HEK293T (cell line): ENCODE results near the gene CHD2.

ENCODE experiments used
- CTCF ChIA-PET: fragments of 350-600 bp; formaldehyde crosslinking; extraction: SDS; loops from one replicate; lab custom pipeline; 2021; ENCODE audit warnings: antibody characterized with exemption, inconsistent platforms; lab: Yijun Ruan, JAX
- POLR2A ChIA-PET: fragments of 350-600 bp; formaldehyde crosslinking; extraction: SDS; loops from one replicate; lab custom pipeline; 2020; ENCODE audit warnings: antibody characterized with exemption, inconsistent platforms; lab: Yijun Ruan, JAX
- DNase-seq: peaks from one replicate; pipeline ENCODE4 v3.0.0; 2012; ENCODE audit warnings: mixed read lengths; ENCODE audit errors: extremely low spot score
- ARNT ChIP-seq: fragments of 450-650 bp; IDR thresholded peaks from 2 replicates; pipeline ENCODE4 v1.6.1; 2017; ENCODE audit warnings: mild to moderate bottlenecking
- BHLHE40 ChIP-seq: fragments of 450-650 bp; IDR thresholded peaks from 2 replicates; pipeline ENCODE4 v1.6.1; 2016; ENCODE audit warnings: mild to moderate bottlenecking, moderate library complexity, borderline replicate concordance
- CTBP1 ChIP-seq: fragments of 450-650 bp; IDR thresholded peaks from 2 replicates; pipeline ENCODE4 v1.6.1; 2016; ENCODE audit warnings: borderline replicate concordance
- ELF4 ChIP-seq: fragments of 450-650 bp; IDR thresholded peaks from 2 replicates; pipeline ENCODE4 v1.6.1; 2017; ENCODE audit warnings: antibody characterized with exemption
- FOXA1 ChIP-seq: fragments of 450-650 bp; IDR thresholded peaks from 2 replicates; pipeline ENCODE4 v1.6.1; 2016; ENCODE audit warnings: mild to moderate bottlenecking
- FOXK2 ChIP-seq: fragments of 450-650 bp; IDR thresholded peaks from 2 replicates; pipeline ENCODE4 v1.6.1; 2016; ENCODE audit warnings: mild to moderate bottlenecking
- FOXM1 ChIP-seq: fragments of 450-650 bp; IDR thresholded peaks from 2 replicates; pipeline ENCODE4 v1.6.1; 2017; ENCODE audit warnings: mild to moderate bottlenecking, borderline replicate concordance
- HDGF ChIP-seq: fragments of 450-650 bp; IDR thresholded peaks from 2 replicates; pipeline ENCODE4 v1.6.1; 2017; ENCODE audit warnings: antibody characterized with exemption, borderline replicate concordance
- L3MBTL2 ChIP-seq: fragments of 450-650 bp; conservative IDR thresholded peaks from 2 replicates; pipeline ENCODE4 v1.6.1; 2016; ENCODE audit warnings: mild to moderate bottlenecking
- LEF1 ChIP-seq: fragments of 450-650 bp; IDR thresholded peaks from 2 replicates; pipeline ENCODE4 v1.6.1; 2017; ENCODE audit warnings: mild to moderate bottlenecking, borderline replicate concordance
- NFRKB ChIP-seq: fragments of 450-650 bp; IDR thresholded peaks from 2 replicates; pipeline ENCODE4 v1.6.1; 2016; ENCODE audit warnings: mild to moderate bottlenecking, moderate library complexity
- PKNOX1 ChIP-seq: fragments of 450-650 bp; IDR thresholded peaks from 2 replicates; pipeline ENCODE4 v1.6.1; 2016
- SP1 ChIP-seq: fragments of 450-650 bp; IDR thresholded peaks from 2 replicates; pipeline ENCODE4 v1.6.1; 2017
- SUZ12 ChIP-seq: fragments of 450-650 bp; IDR thresholded peaks from 2 replicates; pipeline ENCODE4 v1.6.1; 2016; ENCODE audit warnings: mild to moderate bottlenecking
- TARDBP ChIP-seq: fragments of 450-650 bp; IDR thresholded peaks from 2 replicates; pipeline ENCODE4 v1.6.1; 2016
- ZNF384 ChIP-seq: fragments of 450-650 bp; IDR thresholded peaks from 2 replicates; pipeline ENCODE4 v1.6.1; 2016

The CHD2 gene

GRCh38 chr15:92944946-92945521 lies 44.9 kb downstream of the CHD2 start:
- no peak for DNase-seq
- POLR2A ChIA-PET: no interaction called here
- CTCF ChIA-PET: no interaction called here
- TF ChIP-seq LEF1 (no peak), BHLHE40 (no peak), CTBP1 (no peak), ELF4 (no peak), SP1 (no peak), ZNF384 (no peak), FOXA1 (no peak), SUZ12 (no peak), HDGF (no peak), NFRKB (no peak), FOXM1 (no peak), PKNOX1 (no peak), L3MBTL2 (no peak), TARDBP (no peak), ARNT (no peak), FOXK2 (no peak)

- TF ChIP-seq PKNOX1 (no peak), TARDBP (no peak), ZNF384 (no peak), CTBP1 (no peak), FOXK2 (no peak), FOXA1 (no peak), NFRKB (no peak), BHLHE40 (no peak), FOXM1 (no peak), L3MBTL2 (no peak), SUZ12 (no peak), LEF1 (no peak), ELF4 (no peak), HDGF (no peak)
- CTCF ChIA-PET: no interaction called here
- POLR2A ChIA-PET: no interaction called here
- DNase-seq: no peak
Observed at GRCh38 chr15:92947071-92947730, 47.1 kb downstream of the CHD2 start.

GRCh38 chr15:92949604-92950249 lies 49.6 kb downstream of the CHD2 start:
- ChIA-PET CTCF (no interaction called here), POLR2A (no interaction called here)
- no peak for DNase-seq
- TF ChIP-seq LEF1: no peak
- no peak for TF ChIP-seq SP1
- no peak for TF ChIP-seq TARDBP
- TF ChIP-seq PKNOX1: no peak
- TF ChIP-seq ARNT: no peak
- no peak for TF ChIP-seq NFRKB
- no peak for TF ChIP-seq FOXM1

GRCh38 chr15:92951800-92952457 lies 51.8 kb downstream of the CHD2 start:
- CTCF ChIA-PET: no interaction called here
- POLR2A ChIA-PET: no interaction called here
- no peak for TF ChIP-seq ARNT
- TF ChIP-seq CTBP1: no peak
- no peak for TF ChIP-seq PKNOX1
- no peak for TF ChIP-seq ELF4
- TF ChIP-seq SP1: no peak
- no peak for DNase-seq

GRCh38 chr15:92952458-92952850 lies 52.3 kb downstream of the CHD2 start:
- CTCF ChIA-PET: no interaction called here
- POLR2A ChIA-PET: no interaction called here
- DNase-seq: no peak
- TF ChIP-seq FOXK2 (no peak), LEF1 (no peak), SP1 (no peak), FOXM1 (no peak), BHLHE40 (no peak), CTBP1 (no peak), PKNOX1 (no peak), ZNF384 (no peak), ELF4 (no peak), ARNT (no peak)
